KMS-11 (cell line): ENCODE results near the gene DDX5.

ENCODE experiments used
- H2AFZ ChIP-seq: fragments of 200-600 bp; sonication (generic); 2 replicates; pipeline ENCODE4 v1.6.1; 2016; ENCODE audit warnings: antibody characterized with exemption, mixed run types, low read depth
- H3K27ac ChIP-seq: fragments of 200-600 bp; sonication (generic); 2 replicates; pipeline ENCODE4 v1.6.1; 2016; ENCODE audit warnings: mild to moderate bottlenecking, mixed run types
- H3K27me3 ChIP-seq: fragments of 200-600 bp; sonication (generic); 2 replicates; pipeline ENCODE4 v1.6.1; 2017; ENCODE audit warnings: mild to moderate bottlenecking, low read depth, mixed run types, moderate library complexity; ENCODE audit not compliant: insufficient read depth
- H3K36me3 ChIP-seq: fragments of 200-600 bp; sonication (generic); 2 replicates; pipeline ENCODE4 v1.6.1; 2017; ENCODE audit warnings: mild to moderate bottlenecking, mixed run types; ENCODE audit not compliant: insufficient read depth
- H3K4me1 ChIP-seq: fragments of 200-600 bp; sonication (generic); 2 replicates; pipeline ENCODE4 v1.6.1; 2016; ENCODE audit warnings: mild to moderate bottlenecking, low read depth, mixed run types; ENCODE audit not compliant: poor library complexity, severe bottlenecking
- H3K4me2 ChIP-seq: fragments of 200-600 bp; sonication (generic); 2 replicates; pipeline ENCODE4 v1.7.0; 2016; ENCODE audit warnings: mild to moderate bottlenecking, mixed run types
- H3K4me3 ChIP-seq: fragments of 200-600 bp; sonication (generic); IDR thresholded peaks from 2 replicates; pipeline ENCODE4 v1.6.1; 2017; ENCODE audit warnings: low read depth, low read length, mixed read lengths; ENCODE audit not compliant: insufficient read depth
- H3K79me2 ChIP-seq: fragments of 200-600 bp; sonication (generic); 2 replicates; pipeline ENCODE4 v1.6.1; 2016; ENCODE audit warnings: low read depth, mixed run types; ENCODE audit not compliant: insufficient read depth
- H3K9ac ChIP-seq: fragments of 200-600 bp; sonication (generic); 2 replicates; pipeline ENCODE4 v1.6.1; 2016; ENCODE audit warnings: mild to moderate bottlenecking, mixed run types
- H4K20me1 ChIP-seq: fragments of 200-600 bp; sonication (generic); 2 replicates; pipeline ENCODE4 v1.6.1; 2016; ENCODE audit warnings: mild to moderate bottlenecking, mixed run types; ENCODE audit not compliant: insufficient read depth
- CTCF ChIP-seq: fragments of 200-600 bp; sonication (generic); conservative IDR thresholded peaks from 2 replicates; pipeline ENCODE4 v1.6.1; 2017; ENCODE audit warnings: low read depth, mild to moderate bottlenecking, antibody characterized with exemption, low read length, moderate library complexity, mixed read lengths

DDX5 gene

GRCh38 chr17:64515419-64515818 is 9.3 kb upstream of the DDX5 start:
- no peak overlapping the region for H3K9ac ChIP-seq

GRCh38 chr17:64509179-64509578 is 3.1 kb upstream of the DDX5 start:
- peaks cover 46% of the 10 kb centered on the region for H3K79me2 ChIP-seq
- no peak overlapping the region for H2AFZ ChIP-seq
- peaks cover 18% of the 10 kb centered on the region for H3K4me1 ChIP-seq
- no peaks in the 10 kb centered on the region for H3K27me3 ChIP-seq
- no peak for TF ChIP-seq CTCF
- H4K20me1 ChIP-seq, result peaks cover 21% of the 10 kb centered on the region
- no peak overlapping the region for H3K4me3 ChIP-seq
- H3K27ac ChIP-seq, result no peak overlapping the region
- peaks cover 10% of the 10 kb centered on the region; the same call in 1 of the 2 replicates for H3K36me3 ChIP-seq
- no peak overlapping the region for H3K9ac ChIP-seq
- 0 out of 2 replicates have a peak overlapping the region, but pooled peaks have one; percentile 13 for H3K4me2 ChIP-seq

More at GRCh38 chr17:64515419-64515818, 9.3 kb upstream of the DDX5 start:
- Histone ChIP-seq H3K4me1 (no peaks in the 10 kb centered on the region), H2AFZ (no peak overlapping the region), H3K36me3 (no peaks in the 10 kb centered on the region), H3K79me2 (no peaks in the 10 kb centered on the region), H3K4me2 (no peak overlapping the region), H3K27ac (no peak overlapping the region), H3K27me3 (no peaks in the 10 kb centered on the region), H3K4me3 (no peak overlapping the region), H4K20me1 (no peaks in the 10 kb centered on the region)
- no peak for TF ChIP-seq CTCF

DNA sequence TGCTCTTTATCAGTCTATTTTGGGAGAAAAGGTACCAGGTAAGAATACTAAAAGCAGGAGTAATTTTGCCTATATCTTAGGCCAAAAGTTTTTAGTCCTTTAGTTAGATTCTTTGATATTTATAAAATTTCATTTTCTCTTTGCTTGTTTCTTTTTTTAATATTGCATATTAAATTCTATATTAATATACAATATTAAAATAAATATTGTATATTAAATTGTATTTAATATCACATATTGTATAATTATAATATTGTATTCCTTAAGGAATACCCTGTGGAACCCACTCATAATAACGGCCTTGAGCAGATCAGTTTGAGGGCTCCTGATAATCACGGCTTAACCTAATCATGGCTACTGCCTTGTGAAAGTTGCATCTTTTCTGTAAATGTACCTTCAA is 2.6 kb upstream of the DDX5 start:
- TF ChIP-seq CTCF, result no peak
- H2AFZ ChIP-seq, result no peak overlapping the region
- no peak overlapping the region for H3K4me3 ChIP-seq
- H3K4me1 ChIP-seq, result peaks cover 23% of the 10 kb centered on the region
- no peak overlapping the region for H3K9ac ChIP-seq
- H3K27ac ChIP-seq, result no peak overlapping the region
- H4K20me1 ChIP-seq, result peaks cover 26% of the 10 kb centered on the region
- peaks cover 15% of the 10 kb centered on the region for H3K36me3 ChIP-seq
- H3K79me2 ChIP-seq, result peaks cover 51% of the 10 kb centered on the region
- peak overlapping the region; percentile 91 for H3K4me2 ChIP-seq
- no peaks in the 10 kb centered on the region for H3K27me3 ChIP-seq

- peak overlapping the region; percentile 72 for H2AFZ ChIP-seq
- H3K27me3 ChIP-seq, result no peaks in the 10 kb centered on the region
- H3K4me3 ChIP-seq, result no peak overlapping the region
- peak overlapping the region; percentile 100 for H3K9ac ChIP-seq
- H3K4me2 ChIP-seq, result peak overlapping the region; percentile 91
- H3K36me3 ChIP-seq, result peaks cover 27% of the 10 kb centered on the region
- peak; percentile 71 for TF ChIP-seq CTCF
- H4K20me1 ChIP-seq, result peaks cover 38% of the 10 kb centered on the region
- H3K27ac ChIP-seq, result peak overlapping the region; percentile 99
- H3K4me1 ChIP-seq, result peaks cover 36% of the 10 kb centered on the region
- peaks cover 63% of the 10 kb centered on the region for H3K79me2 ChIP-seq
Measured at GRCh38 chr17:64507413-64507782, 1.3 kb upstream of the DDX5 start.
